Parathyroid adenoma (tissue), 2 donors: ENCODE results near the gene CCN5.

Source experiments
- H2AFZ ChIP-seq: fragments of 300-600 bp; sonication (generic); one replicate; pipeline ENCODE4 v1.7.0; 2017; ENCODE audit warnings: antibody characterized with exemption, mild to moderate bottlenecking
- H3K27ac ChIP-seq: fragments of 300-600 bp; sonication (generic); one replicate; pipeline ENCODE4 v1.7.0; 2017
- H3K27me3 ChIP-seq: fragments of 300-600 bp; sonication (generic); one replicate; pipeline ENCODE4 v1.7.0; 2017; ENCODE audit warnings: low read length; ENCODE audit not compliant: control insufficient read depth, insufficient read depth
- H3K36me3 ChIP-seq: fragments of 300-600 bp; sonication (generic); one replicate; pipeline ENCODE4 v1.7.0; 2017; ENCODE audit warnings: low read length; ENCODE audit not compliant: control insufficient read depth, insufficient read depth
- H3K4me1 ChIP-seq: fragments of 300-600 bp; sonication (generic); one replicate; pipeline ENCODE4 v1.7.0; 2017; ENCODE audit warnings: control low read depth
- H3K4me2 ChIP-seq: fragments of 300-600 bp; sonication (generic); one replicate; pipeline ENCODE4 v1.7.0; 2017; ENCODE audit warnings: low read length
- H3K4me3 ChIP-seq: fragments of 300-600 bp; sonication (generic); one replicate; pipeline ENCODE4 v1.7.0; 2017; ENCODE audit warnings: low read depth, low read length
- H3K79me2 ChIP-seq: fragments of 300-600 bp; sonication (generic); one replicate; pipeline ENCODE4 v1.7.0; 2017; ENCODE audit warnings: control low read depth
- H3K9ac ChIP-seq: fragments of 300-600 bp; sonication (generic); one replicate; pipeline ENCODE4 v1.7.0; 2017; ENCODE audit warnings: mild to moderate bottlenecking
- H3K9me3 ChIP-seq: fragments of 300-600 bp; sonication (generic); one replicate; pipeline ENCODE4 v1.7.0; 2017; ENCODE audit warnings: low read length; ENCODE audit not compliant: control insufficient read depth
- CTCF ChIP-seq: fragments of 300-600 bp; sonication (generic); IDR thresholded peaks from one replicate; pipeline ENCODE4 v1.7.0; 2017; ENCODE audit warnings: antibody characterized with exemption, mild to moderate bottlenecking
- donor health status: primary hyperparathyroidism.

Gene CCN5

GRCh38 chr20:44719841-44720240 is 4.7 kb downstream of the CCN5 start:
- Histone ChIP-seq H3K9ac (no peak overlapping the region), H3K36me3 (no peaks in the 10 kb centered on the region), H3K4me3 (no peak overlapping the region), H2AFZ (no peak overlapping the region), H3K4me1 (no peaks in the 10 kb centered on the region), H3K79me2 (no peaks in the 10 kb centered on the region), H3K27ac (no peak overlapping the region), H3K27me3 (no peaks in the 10 kb centered on the region), H3K4me2 (no peak overlapping the region), H3K9me3 (no peaks in the 10 kb centered on the region)
- no peak for TF ChIP-seq CTCF

GRCh38 chr20:44720621-44720996 is 5.4 kb downstream of the CCN5 start:
- no peak overlapping the region for H3K4me2 ChIP-seq
- TF ChIP-seq CTCF = no peak
- no peak overlapping the region for H3K4me3 ChIP-seq
- no peaks in the 10 kb centered on the region for H3K27me3 ChIP-seq
- H3K4me1 ChIP-seq = no peaks in the 10 kb centered on the region
- H3K79me2 ChIP-seq = no peaks in the 10 kb centered on the region
- H2AFZ ChIP-seq = no peak overlapping the region
- H3K9ac ChIP-seq = no peak overlapping the region
- H3K27ac ChIP-seq = no peak overlapping the region
- no peaks in the 10 kb centered on the region for H3K9me3 ChIP-seq
- H3K36me3 ChIP-seq = no peaks in the 10 kb centered on the region

- H3K4me1 ChIP-seq = no peaks in the 10 kb centered on the region
- H3K9ac ChIP-seq = no peak overlapping the region
- no peak overlapping the region for H3K4me3 ChIP-seq
- H3K27ac ChIP-seq = no peak overlapping the region
- no peaks in the 10 kb centered on the region for H3K27me3 ChIP-seq
- no peaks in the 10 kb centered on the region for H3K79me2 ChIP-seq
- no peak overlapping the region for H2AFZ ChIP-seq
- no peaks in the 10 kb centered on the region for H3K9me3 ChIP-seq
- TF ChIP-seq CTCF = no peak
- H3K36me3 ChIP-seq = no peaks in the 10 kb centered on the region
- no peak overlapping the region for H3K4me2 ChIP-seq
These were observed 6.0 kb downstream of the CCN5 start for GRCh38 chr20:44720997-44721784.

GRCh38 chr20:44721785-44722054 is 6.6 kb downstream of the CCN5 start:
- Histone ChIP-seq H3K4me1 (no peaks in the 10 kb centered on the region), H3K9me3 (no peaks in the 10 kb centered on the region), H3K9ac (no peak overlapping the region), H2AFZ (no peak overlapping the region), H3K4me3 (no peak overlapping the region), H3K79me2 (no peaks in the 10 kb centered on the region), H3K36me3 (no peaks in the 10 kb centered on the region), H3K27me3 (no peaks in the 10 kb centered on the region), H3K4me2 (no peak overlapping the region), H3K27ac (no peak overlapping the region)
- TF ChIP-seq CTCF = no peak

- H3K36me3 ChIP-seq = no peaks in the 10 kb centered on the region
- H2AFZ ChIP-seq = no peak overlapping the region
- H3K27me3 ChIP-seq = no peaks in the 10 kb centered on the region
- no peak overlapping the region for H3K27ac ChIP-seq
- H3K4me2 ChIP-seq = no peak overlapping the region
- H3K4me3 ChIP-seq = no peak overlapping the region
- no peaks in the 10 kb centered on the region for H3K9me3 ChIP-seq
- no peaks in the 10 kb centered on the region for H3K4me1 ChIP-seq
- H3K9ac ChIP-seq = no peak overlapping the region
- no peaks in the 10 kb centered on the region for H3K79me2 ChIP-seq
- TF ChIP-seq CTCF = no peak
These were observed 7.8 kb downstream of the CCN5 start for GRCh38 chr20:44722990-44723389.
